HEK293 (cell line): ENCODE results near the gene DZIP3.

Experiments used
- CTCF ChIA-PET: fragments of 350-600 bp; formaldehyde crosslinking; extraction: SDS; loops from one replicate; lab custom pipeline; 2021; ENCODE audit warnings: antibody characterized with exemption; lab: Yijun Ruan, JAX
- POLR2A ChIA-PET: fragments of 300-600 bp; formaldehyde crosslinking; extraction: SDS; loops from one replicate; lab custom pipeline; 2020; ENCODE audit warnings: antibody characterized with exemption, inconsistent platforms; lab: Yijun Ruan, JAX
- H3K27ac ChIP-seq: fragments of 200-500 bp; sonication (Bioruptor generic); 2 replicates; pipeline ENCODE4 v1.5.1; 2014; ENCODE audit warnings: low read depth, low read length, control low read depth, inconsistent platforms; ENCODE audit errors: extremely low read depth
- H3K36me3 ChIP-seq, 2 experiments: fragments of 200-500 bp in 1 of 2; sonication (Bioruptor generic) in 1 of 2; 1 replicate in 1 of 2; 2 replicates in 1 of 2; pipeline ENCODE4 v1.5.1; 2014 to 2017; ENCODE audit warnings: inconsistent platforms in 2 of 2, low read length in 2 of 2; ENCODE audit not compliant: control insufficient read depth in 2 of 2, insufficient read depth in 1 of 2
- H3K4me1 ChIP-seq: fragments of 200-500 bp; sonication (Bioruptor generic); 2 replicates; pipeline ENCODE4 v1.5.1; 2014; ENCODE audit warnings: mild to moderate bottlenecking, low read length, inconsistent platforms; ENCODE audit not compliant: control insufficient read depth, insufficient read depth
- H3K4me3 ChIP-seq: 2 replicates; pipeline ENCODE4 v1.5.1; 2011; ENCODE audit warnings: low read depth, mild to moderate bottlenecking, control low read depth, low read length, moderate library complexity
- H3K9me3 ChIP-seq: fragments of 200-500 bp; sonication (Bioruptor generic); 2 replicates; pipeline ENCODE4 v1.5.1; 2014; ENCODE audit warnings: low read depth, low read length, inconsistent platforms; ENCODE audit not compliant: control insufficient read depth, insufficient read depth
- ELK4 ChIP-seq: IDR thresholded peaks from 2 replicates; pipeline ENCODE4 v1.6.1; 2011; ENCODE audit warnings: mild to moderate bottlenecking, low read depth, low read length, borderline replicate concordance
- HOXD13 ChIP-seq: sonication (generic); formaldehyde crosslinking; IDR thresholded peaks from 2 replicates; pipeline ENCODE4 v1.8.0; 2022; ENCODE audit warnings: missing genetic modification reagents, borderline replicate concordance
- KLF16 ChIP-seq: fragments of 450-650 bp; formaldehyde crosslinking; IDR thresholded peaks from 2 replicates; pipeline ENCODE4 v1.5.1; 2017; ENCODE audit warnings: missing biosample characterization, missing genetic modification characterization
- KLF7 ChIP-seq: fragments of 450-650 bp; formaldehyde crosslinking; IDR thresholded peaks from 2 replicates; pipeline ENCODE4 v1.5.1; 2016; ENCODE audit warnings: missing biosample characterization, missing genetic modification characterization, borderline replicate concordance
- MYNN ChIP-seq: fragments of 450-650 bp; formaldehyde crosslinking; IDR thresholded peaks from 2 replicates; pipeline ENCODE4 v1.5.1; 2016; ENCODE audit warnings: missing biosample characterization, missing genetic modification characterization, borderline replicate concordance
- OVOL3 ChIP-seq: fragments of 450-650 bp; formaldehyde crosslinking; IDR thresholded peaks from 2 replicates; pipeline ENCODE4 v1.5.1; 2016; ENCODE audit warnings: missing biosample characterization, missing genetic modification characterization
- PRDM6 ChIP-seq: fragments of 450-650 bp; formaldehyde crosslinking; IDR thresholded peaks from 2 replicates; pipeline ENCODE4 v1.5.1; 2017; ENCODE audit warnings: missing biosample characterization, missing genetic modification characterization
- YY1 ChIP-seq: fragments of 450-650 bp; formaldehyde crosslinking; IDR thresholded peaks from 2 replicates; pipeline ENCODE4 v1.5.1; 2018; ENCODE audit warnings: missing biosample characterization, missing genetic modification characterization
- ZNF146 ChIP-seq: fragments of 450-650 bp; formaldehyde crosslinking; IDR thresholded peaks from 2 replicates; pipeline ENCODE4 v1.5.1; 2016; ENCODE audit warnings: missing biosample characterization, missing genetic modification characterization
- ZNF335 ChIP-seq: fragments of 450-650 bp; formaldehyde crosslinking; conservative IDR thresholded peaks from 2 replicates; pipeline ENCODE4 v1.5.1; 2016; ENCODE audit warnings: missing biosample characterization, missing genetic modification characterization
- ZNF391 ChIP-seq: fragments of 450-650 bp; formaldehyde crosslinking; IDR thresholded peaks from 2 replicates; pipeline ENCODE4 v1.5.1; 2016; ENCODE audit warnings: low read depth, missing biosample characterization, missing genetic modification characterization, borderline replicate concordance
- ZNF394 ChIP-seq: fragments of 450-650 bp; formaldehyde crosslinking; IDR thresholded peaks from 2 replicates; pipeline ENCODE4 v1.5.1; 2016; ENCODE audit warnings: missing biosample characterization, missing genetic modification characterization, mild to moderate bottlenecking, moderate library complexity, borderline replicate concordance
- ZNF423 ChIP-seq: fragments of 450-650 bp; formaldehyde crosslinking; IDR thresholded peaks from 2 replicates; pipeline ENCODE4 v1.5.1; 2016; ENCODE audit warnings: missing biosample characterization, missing genetic modification characterization
- ZNF514 ChIP-seq: fragments of 450-650 bp; formaldehyde crosslinking; IDR thresholded peaks from 2 replicates; pipeline ENCODE4 v1.5.1; 2016; ENCODE audit warnings: missing biosample characterization, missing genetic modification characterization
- ZNF571 ChIP-seq: fragments of 450-650 bp; formaldehyde crosslinking; IDR thresholded peaks from 2 replicates; pipeline ENCODE4 v1.5.0; 2017; ENCODE audit warnings: missing biosample characterization, missing genetic modification characterization
- ZNF777 ChIP-seq: fragments of 450-650 bp; formaldehyde crosslinking; IDR thresholded peaks from 2 replicates; pipeline ENCODE4 v1.5.1; 2017; ENCODE audit warnings: missing biosample characterization, missing genetic modification characterization, borderline replicate concordance
- TF ChIP-seq, protein P1 (sequence below): fragments of 450-650 bp; formaldehyde crosslinking; IDR thresholded peaks from 2 replicates; pipeline ENCODE4 v1.5.1; 2016; ENCODE audit warnings: missing biosample characterization, missing genetic modification characterization
- TF ChIP-seq, protein P2 (sequence below): fragments of 450-650 bp; formaldehyde crosslinking; IDR thresholded peaks from 2 replicates; pipeline ENCODE4 v1.5.1; 2016; ENCODE audit warnings: missing biosample characterization, missing genetic modification characterization
- TF ChIP-seq, protein P3 (sequence below): fragments of 450-650 bp; formaldehyde crosslinking; conservative IDR thresholded peaks from 2 replicates; pipeline ENCODE4 v1.5.1; 2016; ENCODE audit warnings: low read depth, missing biosample characterization, missing genetic modification characterization

Gene DZIP3

GRCh38 chr3:108548886-108549285 lies 40.6 kb upstream of the DZIP3 start:
- H3K4me1 ChIP-seq: no peaks in the 10 kb centered on the region
- ChIA-PET POLR2A (no interaction called here), CTCF (no interaction called here)
- no peak for TF ChIP-seq ZNF777
- TF ChIP-seq ELK4: no peak
- no peak for TF ChIP-seq PRDM6 (tag by site-specific recombination)
- TF ChIP-seq KLF16: no peak
- TF ChIP-seq HOXD13 (CRISPR knock-in tag): no peak
- no peak for TF ChIP-seq ZNF391 (tag by site-specific recombination)
- TF ChIP-seq ZNF514: no peak
- TF ChIP-seq ZNF146 (tag by site-specific recombination): no peak
- no peak for TF ChIP-seq ZNF335
- TF ChIP-seq KLF7 (tag by site-specific recombination): no peak
- no peak for TF ChIP-seq ZNF571
- no peak for TF ChIP-seq OVOL3 (tag by site-specific recombination)
- TF ChIP-seq, protein P1, sequence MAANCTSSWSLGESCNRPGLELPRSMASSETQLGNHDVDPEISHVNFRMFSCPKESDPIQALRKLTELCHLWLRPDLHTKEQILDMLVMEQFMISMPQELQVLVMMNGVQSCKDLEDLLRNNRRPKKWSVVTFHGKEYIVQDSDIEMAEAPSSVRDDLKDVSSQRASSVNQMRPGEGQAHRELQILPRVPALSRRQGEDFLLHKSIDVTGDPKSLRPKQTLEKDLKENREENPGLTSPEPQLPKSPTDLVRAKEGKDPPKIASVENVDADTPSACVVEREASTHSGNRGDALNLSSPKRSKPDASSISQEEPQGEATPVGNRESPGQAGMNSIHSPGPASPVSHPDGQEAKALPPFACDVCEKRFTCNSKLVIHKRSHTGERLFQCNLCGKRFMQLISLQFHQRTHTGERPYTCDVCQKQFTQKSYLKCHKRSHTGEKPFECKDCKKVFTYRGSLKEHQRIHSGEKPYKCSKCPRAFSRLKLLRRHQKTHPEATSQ (tag by site-specific recombination): no peak
- TF ChIP-seq YY1 (tag by site-specific recombination): no peak
- no peak for TF ChIP-seq MYNN (tag by site-specific recombination)
- TF ChIP-seq ZNF394 (tag by site-specific recombination): no peak
- TF ChIP-seq, protein P2, sequence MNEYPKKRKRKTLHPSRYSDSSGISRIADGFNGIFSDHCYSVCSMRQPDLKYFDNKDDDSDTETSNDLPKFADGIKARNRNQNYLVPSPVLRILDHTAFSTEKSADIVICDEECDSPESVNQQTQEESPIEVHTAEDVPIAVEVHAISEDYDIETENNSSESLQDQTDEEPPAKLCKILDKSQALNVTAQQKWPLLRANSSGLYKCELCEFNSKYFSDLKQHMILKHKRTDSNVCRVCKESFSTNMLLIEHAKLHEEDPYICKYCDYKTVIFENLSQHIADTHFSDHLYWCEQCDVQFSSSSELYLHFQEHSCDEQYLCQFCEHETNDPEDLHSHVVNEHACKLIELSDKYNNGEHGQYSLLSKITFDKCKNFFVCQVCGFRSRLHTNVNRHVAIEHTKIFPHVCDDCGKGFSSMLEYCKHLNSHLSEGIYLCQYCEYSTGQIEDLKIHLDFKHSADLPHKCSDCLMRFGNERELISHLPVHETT: no peak
- TF ChIP-seq ZNF423 (tag by site-specific recombination): no peak
- TF ChIP-seq, protein P3, sequence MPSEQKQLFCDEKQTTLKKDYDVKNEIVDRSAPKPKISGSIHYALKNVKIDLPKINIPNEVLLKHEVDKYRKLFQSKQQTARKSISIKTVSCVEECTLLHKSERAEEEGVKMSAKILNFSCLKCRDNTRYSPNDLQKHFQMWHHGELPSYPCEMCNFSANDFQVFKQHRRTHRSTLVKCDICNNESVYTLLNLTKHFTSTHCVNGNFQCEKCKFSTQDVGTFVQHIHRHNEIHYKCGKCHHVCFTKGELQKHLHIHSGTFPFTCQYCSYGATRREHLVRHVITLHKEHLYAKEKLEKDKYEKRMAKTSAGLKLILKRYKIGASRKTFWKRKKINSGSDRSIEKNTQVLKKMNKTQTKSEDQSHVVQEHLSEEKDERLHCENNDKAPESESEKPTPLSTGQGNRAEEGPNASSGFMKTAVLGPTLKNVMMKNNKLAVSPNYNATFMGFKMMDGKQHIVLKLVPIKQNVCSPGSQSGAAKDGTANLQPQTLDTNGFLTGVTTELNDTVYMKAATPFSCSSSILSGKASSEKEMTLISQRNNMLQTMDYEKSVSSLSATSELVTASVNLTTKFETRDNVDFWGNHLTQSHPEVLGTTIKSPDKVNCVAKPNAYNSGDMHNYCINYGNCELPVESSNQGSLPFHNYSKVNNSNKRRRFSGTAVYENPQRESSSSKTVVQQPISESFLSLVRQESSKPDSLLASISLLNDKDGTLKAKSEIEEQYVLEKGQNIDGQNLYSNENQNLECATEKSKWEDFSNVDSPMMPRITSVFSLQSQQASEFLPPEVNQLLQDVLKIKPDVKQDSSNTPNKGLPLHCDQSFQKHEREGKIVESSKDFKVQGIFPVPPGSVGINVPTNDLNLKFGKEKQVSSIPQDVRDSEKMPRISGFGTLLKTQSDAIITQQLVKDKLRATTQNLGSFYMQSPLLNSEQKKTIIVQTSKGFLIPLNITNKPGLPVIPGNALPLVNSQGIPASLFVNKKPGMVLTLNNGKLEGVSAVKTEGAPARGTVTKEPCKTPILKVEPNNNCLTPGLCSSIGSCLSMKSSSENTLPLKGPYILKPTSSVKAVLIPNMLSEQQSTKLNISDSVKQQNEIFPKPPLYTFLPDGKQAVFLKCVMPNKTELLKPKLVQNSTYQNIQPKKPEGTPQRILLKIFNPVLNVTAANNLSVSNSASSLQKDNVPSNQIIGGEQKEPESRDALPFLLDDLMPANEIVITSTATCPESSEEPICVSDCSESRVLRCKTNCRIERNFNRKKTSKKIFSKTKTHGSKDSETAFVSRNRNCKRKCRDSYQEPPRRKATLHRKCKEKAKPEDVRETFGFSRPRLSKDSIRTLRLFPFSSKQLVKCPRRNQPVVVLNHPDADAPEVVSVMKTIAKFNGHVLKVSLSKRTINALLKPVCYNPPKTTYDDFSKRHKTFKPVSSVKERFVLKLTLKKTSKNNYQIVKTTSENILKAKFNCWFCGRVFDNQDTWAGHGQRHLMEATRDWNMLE (tag by site-specific recombination): no peak
- H3K4me3 ChIP-seq: no peak overlapping the region
- no peaks in the 10 kb centered on the region for H3K9me3 ChIP-seq
- H3K36me3 ChIP-seq: peaks cover 16 to 24% of the 10 kb centered on the region in 2 experiments
- H3K27ac ChIP-seq: no peak overlapping the region
